NT2/D1 (cell line): ENCODE data around the gene GALM.

Experiments
- SUZ12 ChIP-seq: IDR thresholded peaks from 2 replicates; pipeline ENCODE4 v1.6.1; 2011; ENCODE audit not compliant: insufficient read length, insufficient read depth; ENCODE audit errors: extremely low read depth
- ZNF274 ChIP-seq: IDR thresholded peaks from 2 replicates; pipeline ENCODE4 v1.6.1; 2011; ENCODE audit warnings: mild to moderate bottlenecking, low read depth, low read length

DNA sequence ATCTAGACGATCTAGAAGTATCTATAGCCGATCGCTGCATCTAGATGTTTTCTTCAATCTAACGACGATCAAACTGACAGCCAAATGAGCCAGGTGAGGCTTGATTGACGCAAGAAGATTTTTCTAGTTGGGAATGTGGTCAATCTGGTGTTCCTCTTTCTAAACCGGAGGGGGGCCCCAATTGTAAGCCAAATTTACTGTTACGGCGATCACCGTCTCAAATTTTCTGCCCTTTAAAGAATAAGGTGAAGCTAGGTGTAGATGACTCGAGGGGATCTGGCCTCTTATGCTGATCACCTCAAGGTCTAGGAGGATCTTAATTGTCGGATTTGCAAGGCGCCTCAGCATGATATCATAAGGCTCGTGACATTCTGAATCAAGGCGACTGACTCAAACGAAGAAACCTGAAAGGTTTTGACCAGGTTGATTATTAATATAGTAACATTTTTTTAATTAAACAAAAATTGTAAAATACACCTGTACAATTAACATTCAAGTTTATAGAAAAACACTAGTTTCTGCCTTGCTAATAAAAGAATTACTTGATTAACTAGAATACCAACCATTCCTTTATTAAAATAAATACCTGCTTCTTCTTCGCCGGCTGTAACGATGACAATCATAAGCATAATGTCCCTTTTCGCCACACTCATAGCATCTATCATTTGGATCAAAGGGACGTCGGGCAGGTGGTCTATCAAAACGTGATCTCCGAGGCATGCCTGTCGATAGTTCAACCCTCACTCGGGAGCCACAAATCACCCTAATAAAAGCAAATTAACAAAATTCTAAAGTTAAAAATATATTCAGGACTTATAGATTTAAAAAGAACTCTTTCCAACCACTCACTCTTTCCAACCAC, 83.3 kb downstream of the GALM start:
- TF ChIP-seq ZNF274 (no peak), SUZ12 (no peak)
